GM10266 (cell line): ENCODE data around the gene DCUN1D1.

ENCODE experiments used
- DNase-seq: peaks from one replicate; pipeline ENCODE4 v3.0.0; 2012; ENCODE audit errors: extremely low spot score
- CTCF ChIP-seq: IDR thresholded peaks from 2 replicates; pipeline ENCODE4 v1.5.1; 2012; ENCODE audit warnings: mild to moderate bottlenecking, low read depth; ENCODE audit not compliant: control insufficient read depth, insufficient read depth; ENCODE audit errors: missing control alignments

DCUN1D1 gene

GRCh38 chr3:182965861-182966366 is 14.4 kb downstream of the DCUN1D1 start:
- no peak for DNase-seq
- no peak for TF ChIP-seq CTCF

- TF ChIP-seq CTCF, result no peak
- DNase-seq, result no peak
Observed at GRCh38 chr3:182964179-182964578, 16.2 kb downstream of the DCUN1D1 start.

- TF ChIP-seq CTCF, result no peak
Observed at GRCh38 chr3:182962166-182962565, 18.2 kb downstream of the DCUN1D1 start.

GRCh38 chr3:182959474-182960350 is 20.6 kb downstream of the DCUN1D1 start:
- DNase-seq, result no peak
- no peak for TF ChIP-seq CTCF

More at GRCh38 chr3:182962166-182962565, 18.2 kb downstream of the DCUN1D1 start:
- DNase-seq, result no peak

- TF ChIP-seq CTCF, result no peak
- no peak for DNase-seq
Observed at GRCh38 chr3:182957676-182958266, 22.6 kb downstream of the DCUN1D1 start.

GRCh38 chr3:182957226-182957625 is 23.1 kb downstream of the DCUN1D1 start:
- no peak for TF ChIP-seq CTCF
- no peak for DNase-seq
